Activated CD8-positive, alpha-beta memory T cell treated with anti-CD3 and anti-CD28 coated beads for 36 hours (primary cell): Measurements from ENCODE around the gene DLGAP1. TPM values are rescaled to one million over a fixed set of nuclear protein-coding genes. Genes with fewer than 3 reads are reported as not detected.
"Not testable (repeated sequence)": the region's sequence is repeated elsewhere in the genome, so short reads cannot be mapped to it uniquely, and the experiment has no call there.

Experiments
- CTCF ChIA-PET: fragments of 350-600 bp; sonication (Branson Sonifier 250); formaldehyde crosslinking; loops from one replicate; lab custom pipeline; 2021; ENCODE audit warnings: antibody characterized with exemption; lab: Charles Lee
- POLR2A ChIA-PET: fragments of 350-600 bp; sonication (Branson Sonifier 250); formaldehyde crosslinking; loops from one replicate; lab custom pipeline; 2021; ENCODE audit warnings: antibody characterized with exemption; lab: Charles Lee
- total RNA-seq, 2 experiments: library from RNA; stranded (reverse); gene quantifications; one replicate each; pipeline ENCODE4 v1.2.3, GENCODE V29; 2021

The DLGAP1 gene
- total RNA-seq, 2 experiments from 2014 or later, result not detected

GRCh38 chr18:3706279-3707097, 748.6 kb downstream of the DLGAP1 start:
- CTCF ChIA-PET, result no interaction called here

GRCh38 chr18:3704556-3705344, 750.4 kb downstream of the DLGAP1 start:
- ChIA-PET CTCF (no interaction called here), POLR2A (no interaction called here)

More at GRCh38 chr18:3706279-3707097, 748.6 kb downstream of the DLGAP1 start:
- POLR2A ChIA-PET, result no interaction called here

- POLR2A ChIA-PET, result no interaction called here
- CTCF ChIA-PET, result no interaction called here
Measured at GRCh38 chr18:3703732-3704176, 751.4 kb downstream of the DLGAP1 start.

- CTCF ChIA-PET, POLR2A ChIA-PET: not testable (repeated sequence)
Measured at GRCh38 chr18:3699707-3700567, 755.2 kb downstream of the DLGAP1 start.

- POLR2A ChIA-PET, result not testable (repeated sequence)
- CTCF ChIA-PET, result interaction anchor here (0.7 kb wide), 1 partner anchor 301 kb away, joined by 3 read pairs; no protein-coding TSS in a partner anchor
Measured at GRCh38 chr18:3694030-3694778, 760.9 kb downstream of the DLGAP1 start.

- ChIA-PET POLR2A (no interaction called here), CTCF (no interaction called here)
Measured at GRCh38 chr18:3693410-3693809, 761.7 kb downstream of the DLGAP1 start.

GRCh38 chr18:3692691-3693090, 762.4 kb downstream of the DLGAP1 start:
- POLR2A ChIA-PET, result no interaction called here
- CTCF ChIA-PET, result no interaction called here

- POLR2A ChIA-PET, result no interaction called here
- CTCF ChIA-PET, result no interaction called here
Measured at GRCh38 chr18:3692113-3692621, 762.9 kb downstream of the DLGAP1 start.

- CTCF ChIA-PET, result no interaction called here
- POLR2A ChIA-PET, result no interaction called here
Measured at GRCh38 chr18:3691705-3692104, 763.4 kb downstream of the DLGAP1 start.

- POLR2A ChIA-PET, result no interaction called here
Measured at GRCh38 chr18:3690764-3691066, 764.4 kb downstream of the DLGAP1 start.

GRCh38 chr18:3689986-3690763, 764.9 kb downstream of the DLGAP1 start:
- POLR2A ChIA-PET, result no interaction called here
- CTCF ChIA-PET, result no interaction called here

More at GRCh38 chr18:3690764-3691066, 764.4 kb downstream of the DLGAP1 start:
- CTCF ChIA-PET, result no interaction called here

- POLR2A ChIA-PET, result no interaction called here
- CTCF ChIA-PET, result no interaction called here
Measured at GRCh38 chr18:3689091-3689490, 766.0 kb downstream of the DLGAP1 start.

GRCh38 chr18:3688690-3689089, 766.4 kb downstream of the DLGAP1 start:
- ChIA-PET POLR2A (no interaction called here), CTCF (no interaction called here)

- POLR2A ChIA-PET, result no interaction called here
- CTCF ChIA-PET, result interaction anchor here (0.7 to 1.2 kb wide), 2 partner anchors 8 to 17 kb away, joined by 3 to 4 read pairs; no protein-coding TSS in a partner anchor
Measured at GRCh38 chr18:3683483-3683882, 771.6 kb downstream of the DLGAP1 start.

- POLR2A ChIA-PET, result no interaction called here
- CTCF ChIA-PET, result interaction anchor here (1.2 kb wide), 1 partner anchor 16 kb away, joined by 3 read pairs; no protein-coding TSS in a partner anchor
Measured at GRCh38 chr18:3682061-3682460, 773.0 kb downstream of the DLGAP1 start.

- POLR2A ChIA-PET, result no interaction called here
- CTCF ChIA-PET, result no interaction called here
Measured at GRCh38 chr18:3679241-3679640, 775.9 kb downstream of the DLGAP1 start.

- POLR2A ChIA-PET, result no interaction called here
- CTCF ChIA-PET, result interaction anchor here (0.6 to 0.9 kb wide), 2 partner anchors 8 to 10 kb away, joined by 3 to 4 read pairs; no protein-coding TSS in a partner anchor
Measured at GRCh38 chr18:3675994-3676393, 779.1 kb downstream of the DLGAP1 start.

- ChIA-PET CTCF (interaction anchor here (0.6 to 0.9 kb wide), 2 partner anchors 8 to 9 kb away, joined by 3 to 4 read pairs; no protein-coding TSS in a partner anchor), POLR2A (no interaction called here)
Measured at GRCh38 chr18:3675446-3675845, 779.7 kb downstream of the DLGAP1 start.
